ENCODE measurements around the gene BCL2.
"Not testable (repeated sequence)": the region's sequence is repeated elsewhere in the genome, so short reads cannot be mapped to it uniquely, and the experiment has no call there.

BCL2 gene

DNA sequence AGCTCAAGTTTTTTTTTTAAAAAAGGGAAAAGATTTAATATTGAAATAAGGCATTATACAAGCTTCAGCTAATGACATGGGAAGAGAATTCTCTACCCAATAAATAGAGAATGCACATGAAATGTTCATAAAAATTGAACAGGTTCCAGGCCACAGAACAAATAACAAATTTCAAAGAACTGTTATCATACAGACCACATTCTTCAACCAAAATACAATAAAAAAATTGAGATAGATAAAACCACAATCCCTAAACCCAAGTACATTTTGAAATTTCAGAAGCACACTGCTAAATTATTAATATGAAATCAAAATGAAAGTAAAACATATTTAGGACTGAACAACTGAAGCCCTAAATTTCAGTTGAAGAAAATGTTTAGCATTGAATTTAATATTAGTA, 89.6 kb downstream of the BCL2 start:
- no peak for DNase-seq

DNA sequence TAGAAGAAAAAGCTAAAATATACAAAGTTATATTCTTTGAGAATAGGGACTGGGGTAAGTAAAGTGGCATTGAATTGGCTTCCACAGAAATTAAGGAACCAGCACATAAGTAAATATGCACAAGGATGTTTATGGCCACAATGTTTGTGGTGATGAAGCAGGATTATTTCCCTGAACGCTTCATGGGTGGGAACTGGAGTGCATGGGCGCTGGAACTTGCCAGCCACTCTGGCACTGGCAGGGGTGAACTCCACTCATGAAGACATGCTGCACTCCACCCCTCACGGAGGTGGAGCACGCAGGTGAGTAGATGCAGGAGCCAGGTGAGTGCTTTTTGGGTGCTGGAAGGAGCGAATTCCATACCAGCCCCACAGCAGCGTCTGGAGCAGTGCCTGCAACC, 94.1 kb downstream of the BCL2 start:
- DNase-seq, result no peak

- DNase-seq, result no peak
Measured at GRCh38 chr18:63224630-63225029, 94.9 kb downstream of the BCL2 start.

DNA sequence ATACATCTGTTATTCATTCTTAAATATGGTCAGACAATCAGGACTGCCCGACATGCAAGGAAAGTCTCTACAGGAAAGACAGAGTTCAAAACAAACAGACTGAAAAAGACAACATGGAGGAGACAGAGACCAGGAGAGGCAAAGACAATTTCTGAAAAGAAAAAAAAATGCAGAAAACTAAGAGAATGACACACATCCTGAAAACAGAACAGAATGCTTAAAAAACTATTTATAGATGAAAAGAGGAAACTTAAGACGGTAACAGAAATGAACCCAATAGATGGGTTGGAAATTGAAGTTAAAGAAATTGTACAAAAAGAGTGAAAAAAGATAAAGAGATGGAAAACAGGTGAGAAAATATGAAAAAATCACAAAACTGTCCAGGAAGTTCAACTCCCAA, 95.7 kb downstream of the BCL2 start:
- DNase-seq, result no peak

GRCh38 chr18:63220903-63221302, 98.7 kb downstream of the BCL2 start:
- no peak for DNase-seq

DNA sequence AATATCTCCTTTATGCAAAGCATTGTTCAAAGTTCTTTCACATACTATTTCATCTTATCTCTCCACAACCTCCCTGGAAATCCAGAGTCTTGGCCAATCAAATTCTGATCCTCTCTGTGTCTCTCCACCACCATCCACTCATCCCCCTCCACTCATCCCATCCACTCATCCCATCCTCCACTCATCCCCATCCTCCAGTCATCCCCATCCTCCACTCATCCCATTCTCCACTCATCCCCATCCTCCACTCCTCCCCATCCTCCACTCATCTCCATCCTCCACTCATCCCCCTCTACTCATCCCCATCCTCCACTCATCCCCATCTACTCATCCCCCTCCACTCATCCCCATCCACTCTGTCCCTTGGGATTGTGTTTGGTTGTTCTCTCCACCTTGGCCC, 101.1 kb downstream of the BCL2 start:
- DNase-seq, result no peak

- peak; percentile 28 for DNase-seq
Measured at GRCh38 chr18:63216516-63217311, 102.9 kb downstream of the BCL2 start.

- DNase-seq, result no peak
Measured at GRCh38 chr18:63213936-63214671, 105.5 kb downstream of the BCL2 start.

DNA sequence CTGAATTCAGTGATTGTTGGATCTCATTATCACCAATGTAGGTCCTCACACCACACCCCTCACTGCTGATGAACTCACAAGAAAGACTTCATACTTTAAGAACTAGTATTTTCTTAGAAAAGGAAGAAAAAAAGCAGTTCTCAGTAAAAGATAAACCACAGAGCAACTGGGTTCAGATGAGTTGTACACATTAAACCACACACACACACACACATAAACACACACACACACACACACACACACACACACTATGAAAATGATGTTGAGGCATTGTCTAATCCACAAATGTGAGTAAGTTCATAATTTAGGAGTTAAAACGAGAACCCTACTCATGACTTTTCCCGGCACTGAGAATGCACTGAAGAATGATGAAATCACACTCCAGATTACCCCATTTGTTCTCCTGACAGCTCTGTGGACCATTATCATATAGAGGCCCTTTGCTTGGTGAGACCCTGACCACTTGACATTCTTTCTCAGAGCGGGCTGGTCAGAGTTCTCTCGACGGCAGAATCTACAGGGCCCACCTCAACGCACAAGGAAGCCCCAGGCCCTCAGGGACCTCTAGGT, 106.2 kb downstream of the BCL2 start:
- DNase-seq, result no peak

GRCh38 chr18:63210521-63210920, 109.0 kb downstream of the BCL2 start:
- no peak for DNase-seq

GRCh38 chr18:63208676-63209075, 110.9 kb downstream of the BCL2 start:
- no peak for DNase-seq

DNA sequence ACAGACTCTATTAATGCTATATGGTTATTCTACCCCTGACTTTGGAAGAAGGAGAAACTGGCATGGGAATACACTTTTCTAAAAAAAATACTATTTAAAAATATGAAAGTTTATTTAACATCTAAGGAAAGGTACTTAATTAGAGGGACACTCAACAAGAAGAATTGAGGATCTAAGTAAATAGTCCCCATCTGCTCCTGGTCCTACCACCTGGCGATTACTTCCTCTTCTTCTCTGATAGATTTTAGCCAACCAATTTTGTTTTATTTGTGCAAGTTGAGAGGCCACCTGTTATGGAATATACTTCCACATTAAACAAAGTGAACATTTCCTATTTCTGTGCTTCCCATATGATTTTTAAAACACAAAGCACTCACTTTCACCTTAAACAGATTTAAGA, 111.7 kb downstream of the BCL2 start:
- no peak for DNase-seq

DNA sequence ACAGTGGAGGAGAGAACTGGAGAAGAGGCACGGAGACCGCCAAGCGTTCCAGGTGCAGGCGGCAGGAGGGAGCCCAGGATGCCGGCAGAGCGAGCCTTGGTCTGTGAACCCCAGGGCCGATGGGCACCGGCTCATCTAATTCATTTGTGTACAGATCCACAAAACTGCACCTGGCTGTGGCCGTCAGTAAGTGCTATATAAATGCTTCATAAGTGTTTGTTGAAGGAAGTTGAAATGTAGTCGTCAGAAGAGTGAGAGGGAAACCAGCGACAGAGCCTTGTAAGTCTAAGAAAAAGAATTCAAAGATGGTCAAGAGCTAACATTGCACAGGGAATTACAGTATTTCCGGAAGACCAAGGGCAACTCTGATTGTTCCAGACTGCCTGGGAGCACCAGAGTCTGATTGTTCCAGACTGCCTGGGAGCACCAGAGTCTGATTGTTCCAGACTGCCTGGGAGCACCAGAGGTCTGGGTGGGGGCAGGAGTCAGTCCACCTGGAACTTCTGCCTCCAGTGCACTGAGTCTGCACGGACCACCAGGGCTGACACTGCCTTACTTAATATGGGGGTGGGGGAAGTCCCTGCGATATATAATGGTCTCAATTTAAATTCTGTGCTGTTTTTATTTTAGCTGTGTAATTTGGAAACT, 112.3 kb downstream of the BCL2 start:
- peak; percentile 65 for DNase-seq

DNA sequence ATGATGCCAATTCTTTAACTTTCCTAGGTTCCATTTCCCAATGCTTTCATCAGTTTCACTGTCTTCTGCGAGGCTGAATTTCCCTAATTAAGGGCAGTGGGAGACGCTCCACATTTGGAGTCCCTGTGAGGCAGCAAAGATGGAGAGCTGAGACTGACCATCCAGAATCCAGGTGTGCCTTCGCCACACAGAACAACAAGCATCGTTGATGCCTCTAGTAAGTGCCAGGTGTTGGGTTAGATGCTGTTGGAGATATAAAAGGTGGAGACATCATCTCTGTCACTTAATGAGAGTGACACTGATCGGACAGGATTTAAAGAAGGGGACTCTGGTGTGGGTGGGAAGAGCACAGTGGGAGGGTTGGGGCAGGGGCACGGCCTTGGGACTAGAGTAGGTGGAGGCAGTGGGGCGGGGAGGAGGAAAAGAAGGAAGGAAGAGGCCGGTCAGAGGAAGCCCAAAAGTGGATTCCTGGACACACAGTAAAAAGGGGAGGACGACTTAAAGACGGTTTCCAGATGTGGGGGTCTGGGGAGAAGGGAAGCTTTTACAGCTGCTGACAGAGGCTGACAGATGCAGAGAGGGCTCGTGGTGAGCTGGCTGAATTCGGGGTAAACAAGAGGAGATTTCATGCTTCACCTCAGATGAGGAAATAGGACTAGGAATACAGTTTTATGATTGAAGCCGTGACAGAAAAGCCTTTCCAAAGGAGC, 113.0 kb downstream of the BCL2 start:
- DNase-seq, result no peak

GRCh38 chr18:63205791-63206252, 113.7 kb downstream of the BCL2 start:
- no peak for DNase-seq

GRCh38 chr18:63203497-63203896, 116.1 kb downstream of the BCL2 start:
- DNase-seq, result no peak

- no peak for DNase-seq
Measured at GRCh38 chr18:63202828-63203227, 116.7 kb downstream of the BCL2 start.

DNA sequence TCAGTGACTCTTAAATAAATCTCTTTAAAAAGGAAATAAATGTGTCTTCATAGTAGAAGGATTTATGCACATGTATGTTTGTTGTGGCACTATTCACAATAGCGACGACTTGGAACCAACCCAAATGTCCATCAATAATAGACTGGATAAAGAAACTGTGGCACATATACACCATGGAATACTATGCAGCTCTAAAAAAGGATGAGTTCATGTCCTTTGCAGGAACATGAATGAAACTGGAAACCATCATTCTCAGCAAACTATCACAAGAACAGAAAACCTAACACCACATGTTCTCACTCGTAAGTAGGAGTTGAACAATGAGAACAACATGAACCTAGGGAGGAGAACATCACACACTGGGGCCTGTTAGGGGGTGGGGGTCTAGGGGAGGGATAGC, 118.1 kb downstream of the BCL2 start:
- not testable (repeated sequence) for DNase-seq

DNA sequence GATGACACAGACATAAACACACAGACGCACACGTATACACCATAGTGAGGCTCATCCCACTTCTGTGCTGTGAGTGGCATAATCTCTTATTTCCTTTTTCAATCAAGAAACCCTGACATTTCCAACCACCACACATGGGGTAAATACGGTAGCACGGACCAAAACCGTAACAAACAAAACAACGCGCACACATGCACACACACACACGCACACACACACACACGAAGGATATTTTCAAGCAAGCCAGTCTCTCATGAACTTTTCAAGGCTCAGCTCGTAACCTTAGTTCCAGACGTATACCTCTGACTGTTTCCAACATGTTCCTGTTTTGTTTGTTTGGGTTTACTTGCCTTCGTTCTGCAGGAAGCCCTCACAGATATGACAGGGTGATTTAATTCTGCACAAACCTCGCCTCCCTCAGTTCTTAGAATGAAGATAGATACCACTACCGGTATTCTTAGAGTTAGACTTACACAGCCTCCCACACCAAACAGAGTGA, 119.8 kb downstream of the BCL2 start:
- DNase-seq, result no peak

DNA sequence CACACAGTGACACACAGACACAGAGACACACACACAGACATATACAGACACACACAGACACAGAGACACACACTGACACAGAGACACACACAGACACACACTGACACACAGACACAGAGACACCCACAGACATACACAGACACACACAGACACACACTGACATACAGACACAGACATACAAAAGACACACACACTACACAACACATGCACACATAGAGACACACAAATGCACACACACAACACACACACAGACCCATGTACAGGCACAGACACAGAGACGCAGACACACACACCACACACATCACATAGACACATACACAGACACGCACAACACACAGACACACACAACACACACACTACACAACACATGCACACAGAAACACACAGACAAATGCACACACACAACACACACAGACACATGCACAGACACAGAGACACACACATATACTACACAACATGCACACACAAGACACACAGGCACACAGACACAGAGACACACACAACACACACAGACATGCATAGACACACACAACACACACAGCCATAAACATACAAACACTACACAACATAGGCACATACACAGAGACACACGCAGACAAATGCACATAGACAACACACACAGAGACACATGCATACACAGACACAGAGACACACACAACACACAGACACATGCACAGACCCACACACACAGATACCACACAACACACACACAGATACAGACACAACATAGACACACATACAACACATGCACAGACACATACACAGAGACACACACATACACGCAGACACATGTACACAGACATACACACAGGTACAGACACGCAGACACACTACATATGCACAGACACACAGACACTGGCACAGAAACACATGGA, 120.5 kb downstream of the BCL2 start:
- DNase-seq, result no peak

DNA sequence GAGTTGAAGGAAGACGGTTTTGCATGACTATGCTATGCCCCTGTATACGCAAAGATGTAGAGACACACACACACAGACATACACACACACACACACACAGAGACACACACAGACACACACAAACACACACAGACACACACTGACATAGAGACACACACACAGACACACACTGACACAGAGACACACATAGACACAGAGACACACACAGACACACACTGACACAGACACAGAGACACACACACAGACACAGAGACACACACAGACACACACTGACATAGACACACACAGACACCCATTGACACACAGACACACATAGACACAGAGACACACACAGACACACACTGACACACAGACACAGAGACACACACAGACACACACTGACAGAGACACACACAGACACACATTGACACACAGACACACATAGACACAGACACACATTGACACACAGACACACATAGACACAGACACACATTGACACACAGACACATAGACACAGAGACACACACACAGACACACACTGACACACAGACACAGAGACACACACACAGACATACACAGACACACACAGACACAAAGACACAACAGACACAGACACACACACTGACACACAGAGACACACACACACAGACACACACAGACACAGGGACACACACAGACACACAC, 121.3 kb downstream of the BCL2 start:
- DNase-seq, result no peak

Data from NCI-H774 (cell line).